Measurements from ENCODE around the gene C16orf54. TPM values are rescaled to one million over a fixed set of nuclear protein-coding genes. Genes with fewer than 3 reads are reported as not detected.

C16orf54 gene
- total and polyA plus RNA-seq, 2 of the 4 experiments (the other 2 are of a cell fraction), result not detected

DNA sequence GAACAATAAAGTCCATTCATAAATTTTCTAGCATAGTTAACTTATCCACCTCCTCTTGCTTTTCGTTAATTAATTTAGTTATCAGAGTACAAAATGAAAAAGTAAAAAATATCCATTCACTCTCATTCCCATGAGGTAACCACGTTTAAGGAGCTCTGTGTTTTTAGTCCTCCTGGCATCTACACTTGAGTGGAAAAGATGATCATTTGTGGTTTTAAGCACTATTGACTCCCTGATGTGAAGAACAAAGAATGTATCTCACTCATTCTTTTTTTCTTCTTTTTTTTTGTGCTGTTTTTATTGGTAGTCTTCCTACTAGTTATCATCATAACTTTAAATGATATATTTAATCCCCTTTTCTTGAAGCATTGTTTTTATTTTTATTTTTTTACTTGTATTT lies 40.8 kb downstream of the C16orf54 start:
- Histone ChIP-seq H2BK120ac (ENCODE audit: low read depth, low read length) (no peak overlapping the region), H3K27ac (ENCODE audit: insufficient read depth, low read length) (no peak overlapping the region), H3K56ac (ENCODE audit: extremely low read depth, insufficient read depth, low read length) (no peak overlapping the region), H3K9ac (ENCODE audit: low read depth, low read length) (no peak overlapping the region), H2BK20ac (ENCODE audit: low read depth, low read length) (no peak overlapping the region), H3K4me1 (ENCODE audit: control insufficient read depth, insufficient read depth, low read length) (0 out of 2 replicates have a peak, but pooled peaks cover under 1% of the 10 kb centered on the region), H3K4me3 (ENCODE audit: insufficient read depth, low read depth, low read length) (no peak overlapping the region), H4K8ac (ENCODE audit: low read depth in 2 of 2, low read length in 2 of 2) (no peak overlapping the region), H3K23ac (ENCODE audit: low read depth, low read length) (no peak overlapping the region), H3K14ac (replicated peaks; ENCODE audit: low read depth, low read length) (no peak overlapping the region), H3K4ac (ENCODE audit: low read depth, low read length) (no peak overlapping the region), H2BK5ac (ENCODE audit: low read depth, low read length, poor library complexity, severe bottlenecking) (no peak overlapping the region), H4K91ac (ENCODE audit: insufficient read depth, low read depth, low read length) (no peak overlapping the region), H3K79me1 (ENCODE audit: low read depth in 1 of 2, low read length in 2 of 2) (no peaks in the 10 kb centered on the region), H3K9me3 (ENCODE audit: control insufficient read depth, insufficient read depth, low read length) (no peaks in the 10 kb centered on the region), H3K36me3 (ENCODE audit: control insufficient read depth, insufficient read depth, low read length) (no peaks in the 10 kb centered on the region), H2BK15ac (ENCODE audit: low read depth, low read length) (no peak overlapping the region), H4K5ac (ENCODE audit: low read depth, low read length) (no peak overlapping the region), H3K18ac (ENCODE audit: low read depth, low read length) (no peak overlapping the region), H2AFZ (replicated peaks; ENCODE audit: low read length, poor library complexity) (no peak overlapping the region), H3K4me2 (ENCODE audit: low read depth, low read length) (no peak overlapping the region), H3K9me1 (ENCODE audit: insufficient read depth, low read length) (no peaks in the 10 kb centered on the region), H3K27me3 (ENCODE audit: control insufficient read depth, insufficient read depth, low read length) (no peaks in the 10 kb centered on the region), H2AK9ac (replicated peaks; ENCODE audit: low read depth, low read length, poor library complexity) (no peak overlapping the region), H4K20me1 (ENCODE audit: insufficient read depth, low read length) (no peaks in the 10 kb centered on the region), H2AK5ac (ENCODE audit: low read depth, low read length) (no peak overlapping the region)
- WGBS, 2 experiments (ENCODE audit: extremely low coverage in 2 of 2, insufficient read length in 1 of 2), result no CpG with 5 or more reads among the region's 2 CpGs
- POLR2A ChIA-PET (ENCODE audit: unreplicated experiment), result no interaction called here
- TF ChIP-seq MXI1 (IDR thresholded peaks at IDR 0.05; ENCODE audit: borderline replicate concordance, low read depth, low read length), result no peak
- intact Hi-C loops (cut with micrococcal nuclease) (no loop called here), dilution Hi-C loops (cut with HindIII; ENCODE audit: low sequenced_read_pairs, unreplicated experiment) (no loop called here), in situ Hi-C loops (cut with MboI; ENCODE audit: low sequenced_read_pairs) (no loop called here)
- no TSS peak for BruUV-seq (replicated peaks)
- CTCF ChIA-PET, result interaction anchor here (1.0 to 1.1 kb wide), 2 partner anchors 12 to 24 kb away, joined by 5 to 8 read pairs; no protein-coding TSS in a partner anchor
- DNase-seq, result no peak
- no peak for ATAC-seq (ENCODE audit: low read depth)

Data from IMR-90 (cell line).